SU-DHL-6 (cell line): ENCODE results near the gene DPY19L1.

Experiments used
- EZH2phosphoT487 ChIP-seq: fragments of 200-600 bp; sonication (generic), shearing (Covaris generic); conservative IDR thresholded peaks from 2 replicates; pipeline ENCODE4 v1.6.1; 2018; ENCODE audit warnings: mild to moderate bottlenecking, antibody characterized with exemption, low read length, moderate library complexity, mixed read lengths
- TF ChIP-seq, protein P1 (sequence below): fragments of 200-600 bp; sonication (generic); IDR thresholded peaks from one replicate; pipeline ENCODE4 v1.5.1; 2017; ENCODE audit warnings: antibody characterized with exemption, mild to moderate bottlenecking, low read length, moderate library complexity; ENCODE audit not compliant: insufficient read depth, poor library complexity, severe bottlenecking

DNA sequence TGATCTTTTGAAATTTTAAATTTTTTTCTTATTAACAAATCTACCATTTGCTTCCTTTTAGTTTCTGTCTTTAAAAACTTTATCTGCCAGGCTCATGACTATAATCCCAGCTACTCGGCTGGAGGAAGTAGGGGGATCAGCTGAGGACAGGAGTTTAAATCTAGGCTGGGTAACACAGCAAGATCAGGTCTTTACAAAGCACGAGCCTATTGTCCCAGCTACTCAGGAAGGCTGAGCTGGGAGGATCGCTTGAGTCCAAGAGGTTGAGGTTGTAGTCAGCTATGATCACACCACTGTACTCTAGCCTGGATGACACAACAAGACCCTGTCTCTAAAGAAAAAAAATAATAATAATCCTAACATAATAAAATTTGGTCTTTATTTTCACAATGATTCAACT lies 17.5 kb downstream of the DPY19L1 start:
- TF ChIP-seq, protein P1, sequence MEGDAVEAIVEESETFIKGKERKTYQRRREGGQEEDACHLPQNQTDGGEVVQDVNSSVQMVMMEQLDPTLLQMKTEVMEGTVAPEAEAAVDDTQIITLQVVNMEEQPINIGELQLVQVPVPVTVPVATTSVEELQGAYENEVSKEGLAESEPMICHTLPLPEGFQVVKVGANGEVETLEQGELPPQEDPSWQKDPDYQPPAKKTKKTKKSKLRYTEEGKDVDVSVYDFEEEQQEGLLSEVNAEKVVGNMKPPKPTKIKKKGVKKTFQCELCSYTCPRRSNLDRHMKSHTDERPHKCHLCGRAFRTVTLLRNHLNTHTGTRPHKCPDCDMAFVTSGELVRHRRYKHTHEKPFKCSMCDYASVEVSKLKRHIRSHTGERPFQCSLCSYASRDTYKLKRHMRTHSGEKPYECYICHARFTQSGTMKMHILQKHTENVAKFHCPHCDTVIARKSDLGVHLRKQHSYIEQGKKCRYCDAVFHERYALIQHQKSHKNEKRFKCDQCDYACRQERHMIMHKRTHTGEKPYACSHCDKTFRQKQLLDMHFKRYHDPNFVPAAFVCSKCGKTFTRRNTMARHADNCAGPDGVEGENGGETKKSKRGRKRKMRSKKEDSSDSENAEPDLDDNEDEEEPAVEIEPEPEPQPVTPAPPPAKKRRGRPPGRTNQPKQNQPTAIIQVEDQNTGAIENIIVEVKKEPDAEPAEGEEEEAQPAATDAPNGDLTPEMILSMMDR: no peak
- TF ChIP-seq EZH2phosphoT487: no peak
